Kidney glomerular epithelial cell (primary cell): ENCODE measurements around the gene ZGRF1.
"Not testable (repeated sequence)": the region's sequence is repeated elsewhere in the genome, so short reads cannot be mapped to it uniquely, and the experiment has no call there.

ENCODE experiments used
- DNase-seq: peaks from one replicate; lab custom pipeline; 2025; lab: John Stamatoyannopoulos, UW

The ZGRF1 gene

DNA sequence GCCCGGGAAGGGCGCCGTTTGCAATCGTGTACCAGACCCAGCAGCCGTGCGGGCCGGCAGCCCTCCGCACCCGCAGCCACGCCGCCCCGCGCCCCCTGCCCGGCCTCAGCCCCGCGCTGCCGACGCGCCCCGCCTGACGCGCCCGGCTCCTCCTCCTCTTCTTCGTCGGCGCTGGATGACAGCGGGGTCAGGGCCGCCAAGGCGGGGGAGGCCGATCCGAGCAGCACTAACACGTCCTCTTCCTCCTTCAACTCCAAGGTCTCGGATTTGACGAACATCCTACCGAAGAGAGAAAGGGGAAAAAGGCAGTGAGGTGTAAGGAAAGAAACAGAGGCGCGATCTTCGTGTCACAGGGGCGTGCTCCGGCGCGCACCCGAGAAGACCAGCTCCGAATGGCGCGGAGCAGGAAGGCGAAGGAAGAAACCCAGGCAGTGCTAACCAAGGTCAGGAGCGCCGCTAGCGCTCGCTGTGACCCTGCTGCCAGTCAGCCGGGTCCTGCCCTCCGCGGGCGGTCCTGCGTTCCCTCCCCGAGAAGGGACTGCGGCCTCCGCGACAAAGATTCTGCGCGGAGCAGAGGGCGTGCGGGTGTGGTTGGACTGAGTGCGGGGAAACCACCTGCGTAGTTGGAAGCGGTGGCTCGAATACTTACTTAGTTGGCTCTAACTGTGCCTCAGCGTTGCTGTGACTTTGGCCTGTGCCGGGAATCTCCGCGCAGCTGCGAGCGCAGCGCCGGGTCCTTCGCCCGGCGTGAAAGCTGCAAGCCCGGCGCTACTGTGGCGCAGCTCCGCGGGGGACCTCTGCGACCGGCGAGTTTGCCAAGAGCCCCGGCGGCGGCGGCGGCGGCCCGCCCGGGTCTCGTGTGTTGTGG is 121.3 kb downstream of the ZGRF1 start:
- DNase-seq: no peak

DNA sequence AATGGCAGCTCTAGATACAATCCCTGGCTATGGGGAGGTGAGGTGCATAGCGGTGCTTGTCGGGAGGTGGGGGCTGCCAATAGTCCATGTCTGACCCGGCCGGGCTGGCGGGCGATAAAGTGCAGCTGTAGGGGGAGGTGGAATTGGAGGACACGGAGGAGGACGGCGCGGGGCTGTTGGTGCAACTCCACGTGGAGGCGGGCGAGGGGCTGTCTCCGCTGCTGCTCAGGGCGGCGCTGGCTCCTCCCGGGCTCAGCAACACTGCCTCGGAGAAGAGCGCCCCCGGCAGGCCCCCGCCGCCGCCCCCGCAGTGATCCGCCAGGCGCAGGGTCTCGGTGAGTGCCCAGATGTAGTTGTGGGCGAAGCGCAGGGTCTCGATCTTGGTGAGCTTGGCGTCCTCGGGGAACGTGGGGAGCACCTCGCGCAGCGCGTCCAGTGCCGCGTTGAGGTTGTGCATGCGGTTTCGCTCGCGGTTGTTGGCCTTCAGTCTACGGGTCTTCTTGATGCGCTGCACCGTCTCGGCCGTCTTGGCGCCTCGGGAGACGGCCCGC is 122.0 kb downstream of the ZGRF1 start:
- no peak for DNase-seq

DNA sequence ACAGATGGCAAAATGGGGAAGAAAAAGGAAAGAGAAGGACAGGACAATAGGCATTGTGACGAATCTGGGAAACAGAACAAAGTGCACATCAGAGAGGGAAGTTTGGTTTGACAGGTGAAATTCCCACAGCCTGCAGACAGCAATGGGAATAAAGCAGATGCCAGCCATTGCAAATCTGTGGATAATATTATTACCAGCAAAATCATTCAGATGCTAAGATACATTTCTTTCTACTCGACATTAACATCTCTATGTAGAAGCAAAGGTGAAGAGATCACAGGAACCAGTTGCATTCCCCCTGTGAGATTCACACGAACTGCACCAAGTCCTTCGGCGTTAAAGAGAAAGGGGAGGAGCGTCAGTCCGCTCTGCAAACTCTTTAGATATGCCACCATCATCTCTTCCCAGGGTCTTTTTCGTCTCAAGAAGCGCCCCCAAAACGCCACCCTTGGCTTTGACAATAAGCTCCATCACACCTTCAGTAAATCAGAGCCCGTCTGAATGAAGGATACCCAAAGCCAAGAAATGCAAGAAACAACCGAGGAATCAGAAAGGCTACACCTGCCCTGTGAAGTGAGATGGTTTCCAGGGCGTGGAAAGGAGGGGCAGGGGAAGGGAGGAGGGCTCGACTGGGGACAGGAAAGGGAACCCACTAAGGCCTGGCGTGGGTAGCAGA is 122.6 kb downstream of the ZGRF1 start:
- no peak for DNase-seq

DNA sequence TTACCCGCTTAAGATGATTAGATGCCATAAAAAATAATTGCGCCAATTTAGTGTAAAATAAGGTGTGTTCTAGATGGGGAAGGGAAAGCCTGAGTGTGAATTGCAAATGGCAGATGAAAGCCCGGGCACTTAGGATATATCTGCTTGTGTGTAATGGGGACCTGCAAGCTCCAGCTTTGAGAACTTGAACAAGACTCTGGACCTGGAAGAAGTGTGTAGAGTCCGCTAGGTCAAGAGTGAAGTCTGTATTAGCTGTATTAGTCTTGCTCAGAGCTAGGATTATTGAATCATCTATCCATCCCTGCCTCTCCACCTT is 124.9 kb downstream of the ZGRF1 start:
- DNase-seq: no peak

DNA sequence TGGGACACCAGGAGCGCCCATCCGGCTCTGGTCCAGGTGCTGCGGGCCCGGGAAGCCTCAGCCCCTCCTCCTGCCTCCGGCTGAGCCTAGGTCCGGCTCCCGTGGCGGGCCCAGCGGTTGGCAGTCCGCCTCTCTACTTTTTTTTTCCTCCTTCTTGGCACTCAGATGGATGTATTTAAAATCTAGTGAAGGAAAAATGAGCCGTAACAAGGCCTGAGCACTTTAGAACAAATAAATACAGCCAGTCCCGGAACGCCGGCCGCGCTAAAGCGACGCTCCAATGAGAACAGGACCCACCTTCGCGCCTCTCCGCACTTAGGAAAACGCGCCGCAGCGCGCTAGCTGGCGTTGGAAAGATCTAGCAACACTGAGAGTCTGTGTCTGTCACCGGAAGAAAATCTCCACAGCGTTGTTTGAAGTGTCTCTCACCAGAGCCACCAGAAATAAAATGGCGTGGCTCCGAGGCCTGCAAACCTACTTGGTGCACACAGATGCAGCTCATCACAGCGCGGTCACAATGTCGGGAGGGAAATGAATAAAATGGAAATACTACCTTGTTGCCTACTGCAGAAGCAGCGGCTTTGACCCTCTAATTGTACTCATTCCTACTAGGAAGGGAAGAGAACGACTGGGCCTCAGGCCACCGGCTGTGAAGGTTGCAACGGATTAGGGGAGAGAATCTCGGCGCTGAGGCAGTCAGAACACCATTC is 125.5 kb downstream of the ZGRF1 start:
- no peak for DNase-seq

DNA sequence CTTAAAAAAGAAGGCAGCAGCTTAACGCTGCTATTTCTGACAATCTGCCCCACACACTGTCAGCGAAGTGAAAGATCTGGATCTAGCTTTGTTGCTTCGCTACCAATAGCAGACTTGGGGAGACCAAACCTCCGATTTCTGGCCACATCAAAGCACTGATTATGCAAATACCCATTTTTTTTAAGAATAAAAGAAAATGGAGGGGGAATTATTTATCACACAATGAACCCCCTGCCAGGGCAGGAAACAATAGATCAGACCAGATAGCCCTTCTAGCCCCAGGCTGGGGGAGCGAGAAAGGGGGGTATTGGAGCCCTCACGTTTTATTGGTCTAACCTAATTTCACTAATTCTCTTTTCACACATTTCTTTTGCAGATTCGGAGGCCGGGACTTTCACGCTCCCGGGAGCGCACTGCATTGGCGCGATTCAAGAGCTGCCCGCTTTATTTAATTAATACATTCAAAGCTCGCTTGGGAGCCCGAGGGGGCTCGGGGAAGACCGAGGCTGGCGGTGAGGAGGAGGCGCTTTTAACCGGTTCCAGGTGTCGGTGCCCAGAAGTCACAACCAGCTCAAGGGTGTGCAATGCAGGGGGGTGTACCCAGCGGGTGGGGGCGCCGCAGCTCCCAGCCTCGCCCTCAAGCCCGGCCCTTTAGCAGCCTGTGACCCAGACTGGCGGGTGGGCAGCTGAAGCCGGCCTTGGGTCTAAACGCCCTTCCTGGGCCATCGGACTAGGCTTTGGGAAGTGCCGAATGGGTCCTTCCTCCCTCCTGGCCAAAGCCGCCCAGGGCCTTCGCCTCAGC is 126.2 kb downstream of the ZGRF1 start:
- DNase-seq: no peak

DNA sequence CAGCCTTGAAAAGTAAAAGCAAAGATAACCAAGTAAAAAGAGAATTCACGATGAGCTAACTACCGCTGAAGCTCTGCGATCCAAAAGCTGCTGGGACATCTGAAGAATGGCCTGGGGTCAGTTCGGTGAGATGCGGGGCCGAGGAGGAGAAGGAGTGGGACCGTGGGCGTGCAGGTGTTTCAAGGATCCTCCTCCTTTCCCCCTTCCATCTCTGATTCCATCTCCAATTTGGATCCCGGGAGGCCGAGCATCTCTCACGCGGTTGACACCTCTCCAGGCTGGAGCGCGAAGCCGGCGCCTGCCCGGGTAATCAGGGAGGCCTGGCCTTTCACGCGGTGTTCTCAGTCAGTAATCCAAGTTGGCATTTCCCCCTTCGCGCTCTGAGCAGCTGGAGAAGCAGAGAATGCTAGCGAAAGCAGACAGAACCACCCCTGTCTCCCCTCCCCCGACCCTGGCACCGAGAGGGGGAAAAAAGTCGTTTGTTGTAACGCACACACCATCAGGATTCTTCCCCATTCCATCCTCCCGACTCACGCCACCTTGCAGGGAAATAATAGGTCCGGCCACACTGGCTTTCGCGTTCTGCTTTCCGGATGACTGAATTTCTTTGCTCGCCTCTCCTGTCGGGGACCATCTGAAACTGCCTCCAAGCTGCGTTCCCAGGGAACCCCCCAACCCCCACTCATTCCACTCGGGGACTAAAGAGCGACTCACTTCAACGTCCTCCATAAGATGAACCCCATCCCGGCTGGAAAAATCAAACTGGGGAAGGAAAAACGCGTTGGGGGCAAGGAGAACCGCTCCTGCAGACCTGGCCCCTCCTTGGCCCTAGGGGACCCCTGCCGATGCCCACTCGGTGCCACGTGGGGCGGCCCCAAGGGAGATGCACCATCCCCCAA is 127.2 kb downstream of the ZGRF1 start:
- DNase-seq: no peak

DNA sequence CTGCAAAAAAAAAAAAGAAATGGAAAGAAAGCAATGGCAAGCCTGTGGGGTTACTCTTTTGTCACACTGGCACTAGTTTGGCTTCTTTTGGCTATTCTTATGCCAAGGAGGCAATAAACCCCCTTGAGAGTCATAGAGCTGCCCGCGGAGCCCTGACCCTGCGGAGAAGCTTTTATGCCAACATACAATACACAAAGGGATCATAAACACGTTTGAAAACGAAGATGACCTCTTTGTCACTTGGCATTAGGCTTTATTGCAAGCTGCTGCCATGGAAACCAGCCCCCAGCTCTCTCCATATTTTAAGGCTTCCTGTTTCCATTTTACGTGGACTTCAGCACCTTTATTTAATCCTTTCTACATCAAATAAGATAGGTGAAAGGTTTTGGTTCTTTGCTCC is 128.4 kb downstream of the ZGRF1 start:
- no peak for DNase-seq

DNA sequence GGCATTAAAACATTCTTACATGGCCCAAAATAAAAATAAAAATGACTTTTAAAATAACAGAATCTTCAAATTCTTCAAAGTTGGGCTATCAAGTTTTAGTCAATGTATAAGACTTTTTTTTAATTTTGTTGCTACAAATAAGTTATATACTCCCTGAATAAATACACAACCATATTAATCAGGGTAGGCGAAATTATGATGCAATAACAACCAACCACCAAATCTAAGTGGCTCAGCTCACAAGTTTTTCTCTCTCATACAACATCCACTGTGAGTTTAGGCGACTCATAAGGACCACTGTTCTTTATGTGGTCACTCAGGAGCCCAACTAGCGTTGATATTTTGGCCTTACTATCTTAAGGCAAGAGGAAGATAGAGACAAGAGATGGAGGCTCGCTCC is 131.9 kb downstream of the ZGRF1 start:
- DNase-seq: no peak

DNA sequence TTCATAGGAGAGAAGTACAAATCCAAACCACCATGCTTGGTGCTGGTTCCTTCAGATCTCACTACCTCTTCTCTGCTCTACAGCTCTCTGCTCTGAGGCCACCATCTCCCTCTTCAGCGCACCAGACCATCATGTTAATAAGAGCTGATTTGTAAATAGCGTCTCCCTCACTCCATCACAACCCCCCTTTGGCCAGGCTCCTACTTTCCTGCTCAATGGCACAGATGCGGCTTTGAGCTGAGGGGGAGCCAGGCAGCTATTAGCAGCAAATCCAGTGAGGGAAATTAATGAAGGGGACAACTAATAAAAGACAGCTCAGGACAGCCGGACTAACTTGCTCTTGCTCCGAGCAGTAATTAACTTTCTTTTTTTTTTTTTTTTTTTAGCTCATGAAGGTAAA is 133.8 kb downstream of the ZGRF1 start:
- no peak for DNase-seq

DNA sequence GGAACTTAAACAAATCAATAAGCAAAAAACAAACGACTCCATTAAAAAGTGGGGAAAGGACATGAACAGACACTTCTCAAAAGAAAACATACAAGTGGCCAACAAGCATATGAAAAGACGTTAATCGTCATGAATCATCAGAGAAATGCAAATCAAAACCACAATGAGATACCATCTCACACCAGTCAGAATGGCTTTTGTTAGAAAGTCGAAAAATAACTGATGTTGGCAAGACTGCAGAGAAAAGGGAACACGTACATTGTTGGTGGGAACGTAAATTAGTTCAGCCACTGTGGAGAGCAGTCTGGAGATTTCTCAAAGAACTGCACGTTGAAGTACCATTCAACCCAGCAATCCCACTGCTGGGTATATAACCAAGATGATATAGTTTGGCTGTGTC is 144.4 kb downstream of the ZGRF1 start:
- DNase-seq: no peak

DNA sequence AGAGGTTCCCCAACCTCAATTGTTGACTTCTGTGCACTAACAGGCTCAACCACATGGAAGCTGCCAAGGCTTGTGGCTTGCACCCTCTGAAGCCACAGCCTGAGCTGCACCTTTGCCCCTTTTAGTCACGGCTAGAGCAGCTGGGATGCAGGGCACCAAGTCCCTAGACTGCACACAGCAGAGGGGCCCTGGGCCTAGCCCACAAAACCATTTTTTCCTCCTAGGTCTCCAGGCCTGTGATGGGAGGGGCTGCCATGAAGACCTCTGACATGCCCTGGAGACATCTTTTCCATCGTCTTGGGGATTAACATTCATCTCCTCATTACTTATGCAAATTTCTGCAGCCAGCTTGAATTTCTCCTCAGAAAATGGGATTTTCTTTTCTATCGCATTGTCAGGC is 145.9 kb downstream of the ZGRF1 start:
- DNase-seq: not testable (repeated sequence)
